ENCODE data around the gene CHST15. TPM values are rescaled to one million over a fixed set of nuclear protein-coding genes. Genes with fewer than 3 reads are reported as not detected.

CHST15 gene
- total RNA-seq, 4 donors from 2014 or later = 4.0 to 23.0 (median 13.8) TPM

DNA sequence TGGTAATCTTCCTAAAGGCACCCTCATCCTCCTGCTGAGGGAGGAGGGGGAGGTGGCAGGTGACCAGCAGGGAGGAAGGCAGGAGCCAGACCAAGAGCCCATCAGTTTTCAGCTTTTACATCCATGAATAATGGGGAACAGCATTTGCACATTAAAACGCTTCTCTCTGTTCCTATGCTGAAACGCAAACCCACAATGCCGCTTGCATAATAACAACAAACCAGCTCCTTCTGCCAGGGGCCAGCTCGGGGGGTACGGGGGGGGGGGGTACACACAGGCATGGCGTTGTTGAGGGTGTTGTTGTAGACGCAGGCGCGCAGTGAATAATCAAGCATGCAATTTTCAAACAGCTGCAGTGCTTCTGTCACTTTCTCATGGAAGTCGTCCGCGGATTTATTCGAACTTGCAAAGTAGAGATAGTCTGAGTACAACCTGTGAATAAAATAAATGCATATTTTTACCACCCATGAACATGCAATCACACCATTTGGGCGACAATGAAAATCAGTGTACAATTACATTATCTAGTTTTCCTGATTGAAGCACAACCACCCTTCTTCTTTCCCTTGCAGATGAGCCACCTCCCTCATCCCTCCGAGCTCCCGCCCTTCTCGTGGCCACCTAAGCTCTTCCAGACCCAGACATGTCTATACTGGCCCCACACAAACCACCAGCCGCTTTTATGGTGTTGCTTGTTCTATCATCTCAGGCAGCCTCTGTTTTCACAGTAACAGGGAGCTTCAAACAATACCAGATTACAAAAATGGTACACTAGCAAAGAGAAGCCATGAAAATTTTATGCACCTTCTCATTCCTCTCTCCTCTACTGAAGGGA, 72.2 kb downstream of the CHST15 start:
- Histone ChIP-seq H3K27me3 (no peaks in the 10 kb centered on the region), H3K36me3 (peaks cover 0 to 24% (median 0%) of the 10 kb centered on the region in 3 donors), H3K9me3 (no peaks in the 10 kb centered on the region), H3K27ac (no peak overlapping the region), H3K4me1 (peaks cover 0 to 26% (median 0%) of the 10 kb centered on the region in 3 donors), H3K4me3 (no peak overlapping the region)
- TF ChIP-seq POLR2A (IDR thresholded peaks at IDR 0.05) = no peak
- TF ChIP-seq, protein P1, sequence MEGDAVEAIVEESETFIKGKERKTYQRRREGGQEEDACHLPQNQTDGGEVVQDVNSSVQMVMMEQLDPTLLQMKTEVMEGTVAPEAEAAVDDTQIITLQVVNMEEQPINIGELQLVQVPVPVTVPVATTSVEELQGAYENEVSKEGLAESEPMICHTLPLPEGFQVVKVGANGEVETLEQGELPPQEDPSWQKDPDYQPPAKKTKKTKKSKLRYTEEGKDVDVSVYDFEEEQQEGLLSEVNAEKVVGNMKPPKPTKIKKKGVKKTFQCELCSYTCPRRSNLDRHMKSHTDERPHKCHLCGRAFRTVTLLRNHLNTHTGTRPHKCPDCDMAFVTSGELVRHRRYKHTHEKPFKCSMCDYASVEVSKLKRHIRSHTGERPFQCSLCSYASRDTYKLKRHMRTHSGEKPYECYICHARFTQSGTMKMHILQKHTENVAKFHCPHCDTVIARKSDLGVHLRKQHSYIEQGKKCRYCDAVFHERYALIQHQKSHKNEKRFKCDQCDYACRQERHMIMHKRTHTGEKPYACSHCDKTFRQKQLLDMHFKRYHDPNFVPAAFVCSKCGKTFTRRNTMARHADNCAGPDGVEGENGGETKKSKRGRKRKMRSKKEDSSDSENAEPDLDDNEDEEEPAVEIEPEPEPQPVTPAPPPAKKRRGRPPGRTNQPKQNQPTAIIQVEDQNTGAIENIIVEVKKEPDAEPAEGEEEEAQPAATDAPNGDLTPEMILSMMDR (IDR thresholded peaks at IDR 0.05) = no peak
- intact Hi-C loops (cut with DNase I) = no loop called here
- 64 to 74% methylated on average over 15 to 17 of the region's 18 CpGs for WGBS, 2 donors
- no peak for DNase-seq

DNA sequence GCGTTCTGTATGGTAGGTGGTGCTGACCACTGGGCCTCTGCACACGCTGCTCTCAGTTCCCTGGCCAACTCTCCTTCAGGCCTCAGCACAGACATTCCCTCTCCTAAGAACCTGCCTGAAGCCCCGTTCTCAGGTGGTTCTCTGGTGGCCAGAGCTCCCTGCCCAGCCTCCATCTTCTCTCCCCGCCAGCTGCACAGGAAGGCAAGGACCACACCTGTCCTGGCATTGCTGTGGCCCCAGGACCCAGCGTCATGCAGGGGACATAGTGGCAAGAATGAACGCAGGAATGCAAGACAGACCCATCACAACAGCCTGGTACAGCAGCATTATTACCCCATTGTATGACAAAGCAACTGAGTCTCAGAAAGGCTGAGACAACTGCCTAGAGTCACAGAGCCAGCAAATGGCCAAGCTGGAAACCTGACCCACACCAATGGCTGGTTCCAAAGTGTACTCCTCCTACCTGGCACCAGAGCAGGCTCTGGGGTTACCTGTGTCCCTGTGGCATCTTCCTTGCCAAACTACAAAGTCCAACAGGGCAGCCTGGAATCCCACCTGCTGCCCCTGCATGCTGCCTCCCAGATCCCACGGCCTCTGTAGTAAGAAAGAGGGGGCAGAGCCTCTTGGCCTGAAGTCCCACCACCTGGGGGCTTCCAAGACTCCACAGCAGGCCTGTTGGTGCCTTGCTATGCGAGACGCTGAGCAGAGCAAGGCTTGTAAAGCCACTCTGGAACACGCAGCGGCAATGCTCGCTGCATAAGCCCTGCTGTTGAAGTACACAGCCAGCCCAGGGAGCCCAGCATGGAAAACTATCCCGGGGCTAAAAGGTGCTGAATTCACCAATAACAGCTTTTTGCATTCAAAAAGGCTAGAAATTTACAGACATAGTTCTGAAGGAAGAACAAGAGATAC, 73.3 kb downstream of the CHST15 start:
- no peak overlapping the region for H3K4me3 ChIP-seq
- H3K27me3 ChIP-seq = no peaks in the 10 kb centered on the region
- DNase-seq = no peak
- WGBS, 2 donors = 75 to 79% methylated on average over 3 to 9 of the region's 13 CpGs
- TF ChIP-seq, protein P1 (IDR thresholded peaks at IDR 0.05) = no peak
- H3K36me3 ChIP-seq = peaks cover 0 to 24% (median 0%) of the 10 kb centered on the region in 3 donors
- intact Hi-C loops (cut with DNase I) = no loop called here
- no peak overlapping the region for H3K27ac ChIP-seq
- H3K9me3 ChIP-seq = no peaks in the 10 kb centered on the region
- H3K4me1 ChIP-seq = peaks cover 0 to 21% (median 0%) of the 10 kb centered on the region in 3 donors

GRCh38 chr10:124018886-124019525, 74.4 kb downstream of the CHST15 start:
- no peaks in the 10 kb centered on the region for H3K27me3 ChIP-seq
- DNase-seq = no peak
- peaks cover 0 to under 1% (median 0%) of the 10 kb centered on the region in 3 donors for H3K9me3 ChIP-seq
- peaks cover 0 to 25% (median 0%) of the 10 kb centered on the region in 3 donors for H3K36me3 ChIP-seq
- H3K27ac ChIP-seq = no peak overlapping the region
- no peak overlapping the region for H3K4me3 ChIP-seq
- TF ChIP-seq, protein P1 (IDR thresholded peaks at IDR 0.05) = no peak
- TF ChIP-seq POLR2A (IDR thresholded peaks at IDR 0.05) = no peak
- intact Hi-C loops (cut with DNase I) = no loop called here
- WGBS, 2 donors = 80 to 89% methylated on average over 5 to 13 of the region's 19 CpGs
- peaks cover 0 to 21% (median 0%) of the 10 kb centered on the region in 3 donors for H3K4me1 ChIP-seq

DNA sequence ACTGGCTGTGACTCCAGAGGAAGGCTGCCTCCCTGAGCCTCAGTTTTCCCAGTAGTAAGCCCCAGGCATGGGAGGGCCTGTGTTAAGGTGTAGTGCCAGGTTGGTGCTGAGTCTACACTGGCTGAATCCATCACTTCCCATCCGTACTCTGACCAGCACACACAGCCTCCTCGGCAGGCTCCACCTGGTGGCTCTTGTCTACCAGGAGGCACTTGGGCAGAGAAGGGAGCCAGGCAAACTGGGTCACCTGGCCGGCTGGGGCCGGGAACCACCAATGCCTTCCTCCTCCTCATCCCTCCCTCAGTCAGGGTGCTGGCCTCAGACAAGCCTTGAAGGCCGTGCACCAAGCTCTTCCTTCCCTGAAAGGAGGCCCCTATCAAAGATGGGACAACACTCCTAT, 75.7 kb downstream of the CHST15 start:
- no peak overlapping the region for H3K4me3 ChIP-seq
- DNase-seq = no peak
- H3K4me1 ChIP-seq = peaks cover 0 to 21% (median 0%) of the 10 kb centered on the region in 3 donors
- no peaks in the 10 kb centered on the region for H3K27me3 ChIP-seq
- peaks cover 0 to 12% (median 0%) of the 10 kb centered on the region in 3 donors for H3K9me3 ChIP-seq
- 86% methylated on average over 2 to 3 of the region's 5 CpGs for WGBS, 2 donors
- H3K36me3 ChIP-seq = peaks cover 0 to 36% (median 6%) of the 10 kb centered on the region in 3 donors
- intact Hi-C loops (cut with DNase I) = no loop called here
- no peak for TF ChIP-seq POLR2A (IDR thresholded peaks at IDR 0.05)
- TF ChIP-seq, protein P1 (IDR thresholded peaks at IDR 0.05) = no peak
- no peak overlapping the region for H3K27ac ChIP-seq
